A549 (cell line): ENCODE measurements around the gene SAPCD2. TPM values are rescaled to one million over a fixed set of nuclear protein-coding genes. Genes with fewer than 3 reads are reported as not detected.

Source experiments
- ATAC-seq, 2 experiments: fragments of 200-7000 bp in 1 of 2; fragments of >200 bp in 1 of 2; cut with Nextera tagmentation in 1 of 2; cut with Tn5 transposase in 1 of 2; 3 replicates each; pipeline versions ENCODE4 v1.8.0 to v1.9.1; 2018 to 2020; ENCODE audit warnings: mild to moderate bottlenecking in 1 of 2, moderate library complexity in 1 of 2
- CTCF ChIA-PET: fragments of 300-600 bp; sonication (Branson Sonifier 250); formaldehyde crosslinking; extraction: SDS; loops from one replicate; lab custom pipeline; 2021; ENCODE audit warnings: antibody characterized with exemption, inconsistent platforms; lab: Yijun Ruan, JAX
- POLR2A ChIA-PET: fragments of 350-600 bp; formaldehyde crosslinking; extraction: SDS; loops from one replicate; lab custom pipeline; 2021; ENCODE audit warnings: antibody characterized with exemption, inconsistent platforms; lab: Yijun Ruan, JAX
- DNase-seq, 2 experiments: peaks; one replicate each; pipeline versions ENCODE4 v3.0.0 to v3.0.0-alpha.2; 2011 to 2016; ENCODE audit warnings: low read depth in 1 of 2, low spot score in 1 of 2
- FAIRE-seq: peaks from 2 replicates; lab custom pipeline; 2011; peaks lifted over from hg19 to GRCh38; lab: Jason Lieb, UNC
- H3K27ac ChIP-seq, 2 experiments: fragments of >200 bp; sonication (Bioruptor Twin); formaldehyde crosslinking; 3 replicates each; pipeline ENCODE4 v1.5.1; 2016 to 2017
- H3K4me1 ChIP-seq: fragments of >200 bp; sonication (Bioruptor Twin); formaldehyde crosslinking; 3 replicates; pipeline ENCODE4 v1.6.1; 2016
- H3K4me2 ChIP-seq: fragments of >200 bp; sonication (Bioruptor Twin); formaldehyde crosslinking; 3 replicates; pipeline ENCODE4 v1.6.1; 2016
- H3K4me3 ChIP-seq: fragments of >200 bp; sonication (Bioruptor Twin); formaldehyde crosslinking; 3 replicates; pipeline ENCODE4 v1.5.1; 2016
- H3K9me3 ChIP-seq: fragments of >200 bp; sonication (Bioruptor Twin); formaldehyde crosslinking; 3 replicates; pipeline ENCODE4 v1.6.1; 2016
- CBX8 ChIP-seq: fragments of 200-600 bp; sonication (generic); IDR thresholded peaks from 2 replicates; pipeline ENCODE4 v1.6.1; 2016
- CEBPB ChIP-seq, 2 experiments: fragments of >200 bp in 1 of 2; sonication (Bioruptor Twin) in 1 of 2; formaldehyde crosslinking in 1 of 2; IDR thresholded peaks; 2 replicates each; pipeline ENCODE4 v1.6.1; 2012 to 2016
- EHF ChIP-seq: fragments of 250-450 bp; sonication (Bioruptor Pico); IDR thresholded peaks from 2 replicates; pipeline ENCODE4 v1.5.0; 2020; ENCODE audit warnings: mild to moderate bottlenecking
- FOSL2 ChIP-seq, 2 experiments: fragments of 450-650 bp in 1 of 2; fragments of >200 bp in 1 of 2; sonication (Bioruptor Twin) in 1 of 2; formaldehyde crosslinking; IDR thresholded peaks; 2 replicates each; pipeline versions ENCODE4 v1.5.0 to v1.6.1; 2016 to 2020; ENCODE audit warnings: mild to moderate bottlenecking in 1 of 2, moderate library complexity in 1 of 2
- HES2 ChIP-seq: fragments of >200 bp; sonication (Bioruptor Twin); formaldehyde crosslinking; IDR thresholded peaks from 2 replicates; pipeline ENCODE4 v1.6.1; 2016
- KDM5A ChIP-seq: fragments of 200-600 bp; sonication (generic); IDR thresholded peaks from 2 replicates; pipeline ENCODE4 v1.6.1; 2016; ENCODE audit warnings: antibody characterized with exemption, mild to moderate bottlenecking
- MAX ChIP-seq: IDR thresholded peaks from 2 replicates; pipeline ENCODE4 v1.6.1; 2012
- MAZ ChIP-seq: fragments of 150-350 bp; IDR thresholded peaks from 2 replicates; pipeline ENCODE4 v1.6.1; 2014; ENCODE audit warnings: antibody characterized with exemption, low read depth, low read length, borderline replicate concordance
- MYC ChIP-seq: IDR thresholded peaks from 2 replicates; pipeline ENCODE4 v1.6.1; 2012; ENCODE audit warnings: mild to moderate bottlenecking, inconsistent platforms, low read length, improper control_type of control experiment, borderline replicate concordance
- NR3C1 ChIP-seq: fragments of >200 bp; sonication (Bioruptor Twin); formaldehyde crosslinking; IDR thresholded peaks from 3 replicates; pipeline ENCODE4 v1.6.1; 2017
- POLR2A ChIP-seq: IDR thresholded peaks from 2 replicates; pipeline ENCODE4 v1.6.1; 2012; ENCODE audit warnings: mild to moderate bottlenecking, low read length
- RAD21 ChIP-seq, 2 experiments: fragments of >200 bp in 1 of 2; sonication (Bioruptor Twin) in 1 of 2; formaldehyde crosslinking in 1 of 2; IDR thresholded peaks in 1 of 2; conservative IDR thresholded peaks in 1 of 2; 2 replicates in 1 of 2; 3 replicates in 1 of 2; pipeline ENCODE4 v1.6.1; 2012 to 2018; ENCODE audit warnings: inconsistent platforms in 1 of 2
- RFX5 ChIP-seq: fragments of 450-650 bp; IDR thresholded peaks from 2 replicates; pipeline ENCODE4 v1.7.1; 2014; ENCODE audit warnings: antibody characterized with exemption, mild to moderate bottlenecking, moderate library complexity
- RNF2 ChIP-seq: fragments of 200-600 bp; sonication (generic); IDR thresholded peaks from 2 replicates; pipeline ENCODE4 v1.6.1; 2016; ENCODE audit warnings: low read depth, mild to moderate bottlenecking, antibody characterized with exemption, moderate library complexity, borderline replicate concordance
- SMC3 ChIP-seq: fragments of >200 bp; sonication (Bioruptor Twin); formaldehyde crosslinking; IDR thresholded peaks from 3 replicates; pipeline ENCODE4 v1.6.1; 2018; ENCODE audit warnings: inconsistent platforms
- SREBF2 ChIP-seq: fragments of 450-650 bp; IDR thresholded peaks from 2 replicates; pipeline ENCODE4 v1.6.1; 2014; ENCODE audit warnings: mild to moderate bottlenecking, moderate library complexity
- TP53 ChIP-seq: fragments of 250-450 bp; sonication (Bioruptor Pico); IDR thresholded peaks from 2 replicates; pipeline ENCODE4 v1.5.0; 2021; ENCODE audit warnings: mild to moderate bottlenecking, moderate library complexity
- USF2 ChIP-seq: fragments of 450-650 bp; IDR thresholded peaks from 2 replicates; pipeline ENCODE4 v1.6.1; 2014; ENCODE audit warnings: antibody characterized with exemption
- ZFP36 ChIP-seq: fragments of 450-650 bp; IDR thresholded peaks from 2 replicates; pipeline ENCODE4 v1.6.1; 2014; ENCODE audit warnings: borderline replicate concordance; ENCODE audit not compliant: partially characterized antibody
- WGBS: methylation state at CpG from one replicate; pipeline ENCODE4 v1.1.6; 2017; ENCODE audit errors: missing lambda C conversion rate; 5-methylcytosine and 5-hydroxymethylcytosine counted together
- polyA plus RNA-seq, 4 experiments: library from polyadenylated mRNA; depleted of rRNA in 3 of 4; stranded (reverse); fragments of >200 nt; fragmentation: RNase III in 1 of 4; extraction: RNeasy Plus Mini Kit Qiagen cat#74134 plus additional on column Dnase treatment in 1 of 4; gene quantifications; 2 replicates in 3 of 4; 3 replicates in 1 of 4; pipeline ENCODE4 v1.2.3, GENCODE V29; 2011 to 2017
- TF ChIP-seq, protein P1 (sequence below): fragments of >200 bp; sonication (Bioruptor Twin); formaldehyde crosslinking; IDR thresholded peaks from 3 replicates; pipeline ENCODE4 v1.5.1; 2016

Gene SAPCD2
- polyA plus RNA-seq, 2 of the 4 experiments (the other 2 are of a cell fraction): 6.9 to 14.6 TPM

GRCh38 chr9:137029058-137029936, 41.1 kb downstream of the SAPCD2 start:
- peak; percentile 63 to 90 for ATAC-seq
- POLR2A ChIA-PET: interaction anchor here (1.0 to 1.9 kb wide), 4 partner anchors 17 to 100 kb away, joined by 3 to 8 read pairs (median 4); partner anchors contain the start of genes CLIC3, NPDC1 and PAXX
- peak; percentile 67 to 73 for DNase-seq
- TF ChIP-seq SMC3 (peak; percentile 41; the same call in 2 of the 3 replicates), RFX5 (no peak), MYC (no peak), MAX (0 out of 2 replicates have a peak, but pooled peaks have one; percentile 23), NR3C1 (no peak), MAZ (no peak), RNF2 (no peak), RAD21 (conservative IDR thresholded peaks at IDR 0.05 in 1 of 2, IDR thresholded peaks at IDR 0.05 in 1 of 2) (peak in 1 of 2 experiments; percentile 49; a peak in 2 of 5 replicates), FOSL2 (IDR thresholded peaks at IDR 0.05) (no peak), FOSL2 (CRISPR knock-in tag; IDR thresholded peaks at IDR 0.05) (no peak)
- TF ChIP-seq, protein P1, sequence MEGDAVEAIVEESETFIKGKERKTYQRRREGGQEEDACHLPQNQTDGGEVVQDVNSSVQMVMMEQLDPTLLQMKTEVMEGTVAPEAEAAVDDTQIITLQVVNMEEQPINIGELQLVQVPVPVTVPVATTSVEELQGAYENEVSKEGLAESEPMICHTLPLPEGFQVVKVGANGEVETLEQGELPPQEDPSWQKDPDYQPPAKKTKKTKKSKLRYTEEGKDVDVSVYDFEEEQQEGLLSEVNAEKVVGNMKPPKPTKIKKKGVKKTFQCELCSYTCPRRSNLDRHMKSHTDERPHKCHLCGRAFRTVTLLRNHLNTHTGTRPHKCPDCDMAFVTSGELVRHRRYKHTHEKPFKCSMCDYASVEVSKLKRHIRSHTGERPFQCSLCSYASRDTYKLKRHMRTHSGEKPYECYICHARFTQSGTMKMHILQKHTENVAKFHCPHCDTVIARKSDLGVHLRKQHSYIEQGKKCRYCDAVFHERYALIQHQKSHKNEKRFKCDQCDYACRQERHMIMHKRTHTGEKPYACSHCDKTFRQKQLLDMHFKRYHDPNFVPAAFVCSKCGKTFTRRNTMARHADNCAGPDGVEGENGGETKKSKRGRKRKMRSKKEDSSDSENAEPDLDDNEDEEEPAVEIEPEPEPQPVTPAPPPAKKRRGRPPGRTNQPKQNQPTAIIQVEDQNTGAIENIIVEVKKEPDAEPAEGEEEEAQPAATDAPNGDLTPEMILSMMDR: peak; percentile 67
- Histone ChIP-seq H3K4me2 (peak overlapping the region; percentile 100), H3K4me3 (peak overlapping the region; percentile 74; the same call in 1 of the 3 replicates), H3K9me3 (no peaks in the 10 kb centered on the region), H3K4me1 (peaks cover 26% of the 10 kb centered on the region), H3K27ac (peak overlapping the region in 1 of 2 experiments; percentile 92; a peak in 4 of 6 replicates)
- CTCF ChIA-PET: interaction anchor here (0.5 to 20.4 kb wide), 83 partner anchors 8 to 341 kb away, joined by 3 to 282 read pairs (median 5); partner anchors contain the start of genes AJM1, ANAPC2, C8G and CLIC3
- 22% methylated on average over 19 of the region's 19 CpGs for WGBS
- FAIRE-seq: no peak

GRCh38 chr9:137028263-137029057, 41.9 kb downstream of the SAPCD2 start:
- Histone ChIP-seq H3K27ac (peak overlapping the region; percentile 82 to 92), H3K4me3 (peak overlapping the region; percentile 74), H3K4me2 (peak overlapping the region; percentile 100), H3K9me3 (no peaks in the 10 kb centered on the region), H3K4me1 (peaks cover 25% of the 10 kb centered on the region)
- no peak for TF ChIP-seq HES2
- no peak for TF ChIP-seq CBX8
- no peak for TF ChIP-seq CEBPB (IDR thresholded peaks at IDR 0.05)
- 0 out of 2 replicates have a peak, but pooled peaks have one; percentile 0 for TF ChIP-seq POLR2A
- TF ChIP-seq MAX: 0 out of 2 replicates have a peak, but pooled peaks have one; percentile 8
- TF ChIP-seq ZFP36: no peak
- TF ChIP-seq, protein P1: peak; percentile 66
- no peak for TF ChIP-seq FOSL2 (IDR thresholded peaks at IDR 0.05)
- TF ChIP-seq FOSL2 (CRISPR knock-in tag; IDR thresholded peaks at IDR 0.05): no peak
- no peak for TF ChIP-seq USF2
- no peak for TF ChIP-seq EHF (CRISPR knock-in tag)
- no peak for TF ChIP-seq SREBF2
- no peak for TF ChIP-seq RFX5
- TF ChIP-seq TP53 (CRISPR knock-in tag): no peak
- TF ChIP-seq RNF2: peak; percentile 58; the same call in 1 of the 2 replicates
- no peak for TF ChIP-seq KDM5A
- DNase-seq: peak in 1 of 2 experiments; percentile 64
- 0% methylated on average over 22 of the region's 98 CpGs for WGBS
- FAIRE-seq: no peak
- ChIA-PET POLR2A (interaction anchor here (1.0 to 1.9 kb wide), 4 partner anchors 18 to 101 kb away, joined by 3 to 8 read pairs (median 4); partner anchors contain the start of genes CLIC3, NPDC1 and PAXX), CTCF (interaction anchor here (0.8 to 20.4 kb wide), 74 partner anchors 9 to 340 kb away, joined by 3 to 282 read pairs (median 5); partner anchors contain the start of genes AJM1, C8G, CLIC3 and CYSRT1)
- ATAC-seq: peak; percentile 49 to 69
